COR-L47 (cell line): ENCODE data around the gene NANOS3.

ENCODE experiments used
- DNase-seq: peaks from one replicate; lab custom pipeline; 2025; lab: John Stamatoyannopoulos, UW

NANOS3 gene

GRCh38 chr19:13864667-13865570, 12.0 kb upstream of the NANOS3 start:
- no peak for DNase-seq

GRCh38 chr19:13865571-13866462, 11.1 kb upstream of the NANOS3 start:
- no peak for DNase-seq

GRCh38 chr19:13866463-13867046, 10.4 kb upstream of the NANOS3 start:
- no peak for DNase-seq

- no peak for DNase-seq
Observed at GRCh38 chr19:13868663-13869062, 8.3 kb upstream of the NANOS3 start.

GRCh38 chr19:13869281-13869680, 7.7 kb upstream of the NANOS3 start:
- DNase-seq = no peak

- DNase-seq = no peak
Observed at GRCh38 chr19:13870873-13871272, 6.1 kb upstream of the NANOS3 start.

GRCh38 chr19:13872339-13872694, 4.6 kb upstream of the NANOS3 start:
- no peak for DNase-seq

- no peak for DNase-seq
Observed at GRCh38 chr19:13872695-13873389, 4.1 kb upstream of the NANOS3 start.

GRCh38 chr19:13873834-13874515, 3.0 kb upstream of the NANOS3 start:
- DNase-seq = no peak

GRCh38 chr19:13875824-13876223, 1.1 kb upstream of the NANOS3 start:
- DNase-seq = no peak

- no peak for DNase-seq
Observed at GRCh38 chr19:13877303-13877702, 369 bp downstream of the NANOS3 start.

GRCh38 chr19:13880059-13881043, 3.4 kb downstream of the NANOS3 start:
- DNase-seq = peak; percentile 96

- no peak for DNase-seq
Observed at GRCh38 chr19:13881251-13881691, 4.3 kb downstream of the NANOS3 start.

GRCh38 chr19:13881692-13882418, 4.9 kb downstream of the NANOS3 start:
- DNase-seq = no peak

GRCh38 chr19:13882419-13882795, 5.5 kb downstream of the NANOS3 start:
- no peak for DNase-seq

GRCh38 chr19:13882836-13883235, 5.9 kb downstream of the NANOS3 start:
- no peak for DNase-seq

GRCh38 chr19:13883516-13884064, 6.7 kb downstream of the NANOS3 start:
- no peak for DNase-seq

- DNase-seq = peak; percentile 76
Observed at GRCh38 chr19:13884726-13885591, 8.0 kb downstream of the NANOS3 start.
